GOT3 (cell line): ENCODE data around the gene ADD3.

ENCODE experiments used
- DNase-seq: peaks from one replicate; lab custom pipeline; 2025; ENCODE audit warnings: mixed read lengths; lab: John Stamatoyannopoulos, UW

The ADD3 gene

GRCh38 chr10:110151467-110151866 lies 143.7 kb downstream of the ADD3 start:
- DNase-seq = no peak

DNA sequence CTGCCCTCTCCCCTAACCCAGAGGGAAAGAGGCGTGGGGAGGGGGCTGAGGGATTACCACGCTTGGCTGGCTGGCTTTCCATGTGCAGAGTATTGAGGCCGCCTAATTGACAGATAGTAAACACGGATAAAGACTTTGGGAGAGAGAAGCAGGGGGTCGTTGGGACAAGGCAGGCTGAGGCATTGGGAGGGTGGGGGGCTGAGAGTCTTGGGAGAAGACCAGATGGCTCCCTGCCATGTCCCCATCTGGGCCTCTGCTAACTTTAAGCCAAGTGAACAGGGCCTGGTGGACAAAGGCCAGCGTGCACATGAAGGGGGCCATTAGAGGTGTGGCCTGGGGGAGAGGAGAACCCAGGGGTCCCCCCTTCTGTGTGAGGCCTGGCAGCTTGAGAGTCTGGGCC lies 144.2 kb downstream of the ADD3 start:
- no peak for DNase-seq

- no peak for DNase-seq
Observed at GRCh38 chr10:110153396-110153795, 145.6 kb downstream of the ADD3 start.

- no peak for DNase-seq
Observed at GRCh38 chr10:110156046-110156445, 148.3 kb downstream of the ADD3 start.

DNA sequence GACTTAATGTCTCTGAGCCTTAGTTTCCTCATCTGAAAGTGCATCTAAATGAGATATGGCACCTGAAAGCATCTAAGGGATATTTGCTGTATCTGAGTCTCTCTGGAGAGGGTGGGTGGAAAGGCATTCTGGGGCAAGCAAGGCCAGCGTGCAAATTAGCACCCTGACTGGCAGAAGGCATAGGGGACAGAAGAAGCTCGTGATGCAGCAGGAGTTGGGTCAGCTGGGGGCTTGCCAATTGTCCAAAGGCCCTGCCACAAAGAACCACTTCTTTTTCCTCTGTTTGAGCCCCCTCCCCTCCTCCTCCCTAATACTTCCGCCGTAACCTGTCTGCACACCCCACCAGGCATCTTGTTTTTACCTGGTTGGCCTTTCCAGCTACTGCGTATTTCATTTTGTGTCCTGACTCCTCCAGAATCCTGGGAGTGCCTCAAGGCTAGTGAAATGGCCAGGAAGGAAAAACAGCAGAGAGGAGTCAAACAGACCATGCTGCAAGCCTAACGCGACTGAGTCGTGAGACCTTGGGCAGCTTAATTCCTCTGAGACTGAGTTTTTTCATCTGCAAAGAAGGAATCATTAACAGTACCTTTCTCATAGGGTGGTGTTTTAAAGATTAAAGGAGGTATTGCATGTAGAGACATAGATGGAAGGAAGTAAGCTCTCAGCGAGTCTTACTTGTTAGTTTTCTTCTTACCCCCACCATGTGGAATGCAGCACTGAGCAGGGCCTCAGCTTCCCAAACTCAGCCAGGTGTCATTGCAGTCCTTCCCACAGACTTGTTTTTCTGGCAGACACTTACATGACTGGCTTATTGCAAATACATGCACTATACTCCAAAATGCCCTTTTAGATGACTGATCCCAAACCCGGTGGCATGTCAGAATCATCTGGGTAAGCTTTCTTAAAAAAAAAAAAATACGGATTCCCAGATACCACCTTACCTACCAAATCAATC lies 150.5 kb downstream of the ADD3 start:
- DNase-seq = no peak

DNA sequence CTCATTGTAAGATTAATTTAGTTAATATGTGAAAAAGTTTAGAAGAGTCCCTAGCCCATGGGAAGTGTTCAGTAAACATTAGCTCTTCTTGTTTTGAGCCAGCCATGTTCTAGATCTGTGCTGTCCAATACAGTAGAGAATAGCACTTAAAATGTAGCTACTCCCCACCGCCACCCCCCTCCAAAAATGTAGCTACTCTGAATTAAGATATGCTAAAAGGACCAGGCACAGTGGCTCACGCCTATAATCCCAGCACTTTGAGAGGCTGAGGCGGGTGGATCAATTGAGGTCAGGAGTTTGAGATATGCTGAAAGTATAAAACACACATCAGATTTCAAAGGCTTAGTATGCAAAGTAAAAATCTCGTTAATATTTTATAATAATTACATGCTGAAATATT lies 152.3 kb downstream of the ADD3 start:
- no peak for DNase-seq

DNA sequence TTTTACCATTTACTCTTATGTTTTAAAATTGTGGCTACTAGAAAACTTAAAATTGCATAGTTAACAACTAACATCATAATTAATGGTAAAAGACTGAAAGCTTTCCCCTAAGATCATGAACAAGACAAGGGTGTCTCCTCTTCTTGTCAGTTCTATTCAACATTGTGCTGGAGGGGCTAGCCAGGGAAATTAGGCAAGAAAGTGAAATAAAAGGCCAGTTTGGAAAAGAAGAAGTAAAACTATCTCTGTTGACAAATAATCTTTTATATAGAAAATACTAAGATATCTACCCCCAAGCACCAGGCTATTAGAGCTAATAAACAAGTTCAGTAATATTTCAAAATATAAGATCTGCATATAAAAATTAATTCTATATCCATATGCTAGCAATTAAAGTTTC lies 152.7 kb downstream of the ADD3 start:
- DNase-seq = no peak

GRCh38 chr10:110162741-110163145 lies 155.0 kb downstream of the ADD3 start:
- no peak for DNase-seq

GRCh38 chr10:110163192-110163773 lies 155.5 kb downstream of the ADD3 start:
- no peak for DNase-seq

- DNase-seq = no peak
Observed at GRCh38 chr10:110163841-110164240, 156.1 kb downstream of the ADD3 start.

DNA sequence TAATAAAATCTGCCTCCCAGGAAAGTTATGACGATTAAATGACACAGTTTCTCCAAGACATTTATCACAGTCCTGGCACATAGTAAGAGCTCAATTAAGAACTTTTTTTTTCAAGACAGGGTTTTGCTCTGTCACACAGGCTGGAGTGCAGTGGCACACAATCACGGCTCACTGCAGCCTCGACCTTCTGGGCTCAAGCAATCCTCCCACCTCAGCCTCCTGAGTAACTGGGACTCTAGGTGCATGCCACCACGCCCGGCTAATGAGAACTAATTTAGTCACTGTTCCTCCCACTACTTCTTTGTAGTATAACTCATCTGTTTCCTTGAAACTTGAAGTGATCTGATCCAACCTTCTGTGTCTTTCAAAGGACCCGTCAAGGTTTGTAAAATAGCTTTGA lies 157.5 kb downstream of the ADD3 start:
- DNase-seq = no peak

- DNase-seq = no peak
Observed at GRCh38 chr10:110167149-110167548, 159.4 kb downstream of the ADD3 start.

- no peak for DNase-seq
Observed at GRCh38 chr10:110168601-110169481, 161.1 kb downstream of the ADD3 start.

DNA sequence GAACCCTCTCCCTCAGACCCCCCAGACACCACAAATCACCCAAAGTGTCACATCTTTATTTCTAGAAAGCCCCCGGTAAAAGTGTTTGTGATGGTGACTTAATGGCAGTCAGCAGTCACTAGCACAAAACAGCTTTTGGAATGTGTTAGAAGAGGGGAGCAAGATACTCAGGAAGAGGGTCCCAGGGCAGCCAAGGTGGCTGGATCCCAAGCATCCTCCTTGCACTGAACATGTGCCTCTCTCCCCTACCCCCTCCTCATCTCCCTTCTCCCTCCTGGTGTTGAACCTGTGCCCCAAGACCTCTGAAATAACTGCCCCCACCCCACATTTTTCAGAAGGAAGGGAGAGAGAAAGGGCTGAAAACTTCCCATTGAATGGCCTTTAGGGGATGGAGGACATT lies 161.8 kb downstream of the ADD3 start:
- no peak for DNase-seq

DNA sequence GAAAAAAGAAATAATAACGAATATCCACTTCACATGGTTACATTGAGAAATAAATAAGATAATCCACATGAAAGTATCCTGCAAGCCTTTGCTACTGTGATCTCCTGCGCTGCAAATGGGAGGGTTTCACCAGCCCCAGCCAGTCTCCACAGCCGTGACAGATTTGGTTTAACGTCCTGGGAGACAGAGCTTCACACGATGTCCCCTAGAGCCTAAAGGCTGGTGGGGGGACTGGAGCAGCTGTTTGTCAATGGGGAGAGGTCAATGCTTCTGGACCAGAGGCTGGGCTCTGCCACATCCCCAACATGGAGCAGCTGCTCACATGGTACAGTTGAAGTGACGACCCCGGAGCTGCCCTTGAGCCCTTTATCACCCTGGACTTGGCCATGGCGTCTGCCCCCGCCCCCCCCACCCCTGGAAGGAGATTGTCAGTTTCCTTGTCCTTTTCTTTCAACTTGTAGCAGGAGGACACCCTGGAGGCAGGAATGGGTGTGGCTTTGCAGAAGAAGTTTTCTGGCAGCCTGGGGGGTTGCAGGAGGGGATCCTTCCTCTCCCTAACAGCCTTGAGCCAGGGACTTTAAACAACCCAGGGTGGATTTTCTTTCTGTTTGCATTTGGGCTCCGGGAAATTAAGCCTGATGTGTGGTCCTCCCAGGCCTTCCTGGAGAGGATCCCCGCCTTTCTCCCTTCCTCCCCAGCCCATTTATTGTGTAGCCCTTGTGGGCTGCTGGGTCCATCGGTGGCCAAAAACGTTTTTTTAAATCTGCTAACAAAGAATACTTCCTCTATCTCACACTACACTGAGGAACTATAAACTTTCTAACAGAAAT lies 162.6 kb downstream of the ADD3 start:
- no peak for DNase-seq

- DNase-seq = no peak
Observed at GRCh38 chr10:110171032-110171431, 163.2 kb downstream of the ADD3 start.

DNA sequence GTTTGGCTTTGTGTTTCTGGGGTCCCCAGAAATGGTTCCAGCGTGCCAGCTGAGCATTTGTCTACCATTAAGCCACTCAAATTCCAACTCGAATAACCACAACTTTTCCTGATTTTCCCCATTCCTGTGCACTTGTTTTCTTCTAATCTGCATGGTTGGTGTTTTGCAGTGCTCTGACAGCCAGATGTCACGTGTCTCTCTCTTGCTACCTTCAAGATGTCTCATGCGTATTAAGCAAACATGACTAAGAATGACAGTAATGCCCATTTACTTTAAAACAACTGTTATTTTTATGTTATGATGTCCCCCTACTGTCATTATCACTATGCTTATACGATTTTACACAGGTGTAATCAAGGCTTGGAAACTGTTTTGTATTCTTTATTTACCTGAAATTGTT lies 164.4 kb downstream of the ADD3 start:
- no peak for DNase-seq

- DNase-seq = no peak
Observed at GRCh38 chr10:110174201-110174600, 166.4 kb downstream of the ADD3 start.

DNA sequence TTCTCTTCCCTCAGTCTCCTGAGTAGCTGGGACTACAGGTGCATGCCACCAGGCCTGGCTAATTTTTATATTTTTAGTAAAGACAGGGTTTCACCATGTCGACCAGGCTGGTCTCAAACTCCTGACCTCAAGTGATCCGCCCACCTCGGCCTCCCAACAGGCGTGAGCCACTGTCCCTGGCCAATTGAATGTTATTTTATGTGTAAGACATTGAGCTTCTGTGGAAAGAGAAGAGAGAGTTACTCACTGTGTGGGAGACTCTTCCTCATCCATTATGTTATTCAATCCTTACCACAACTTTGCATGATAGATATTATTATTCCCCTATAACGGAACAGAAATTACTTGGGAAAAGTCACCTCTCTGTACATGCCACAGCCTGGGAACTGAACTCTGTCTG lies 167.0 kb downstream of the ADD3 start:
- no peak for DNase-seq

GRCh38 chr10:110175406-110175805 lies 167.6 kb downstream of the ADD3 start:
- no peak for DNase-seq

- DNase-seq = no peak
Observed at GRCh38 chr10:110176141-110177030, 168.6 kb downstream of the ADD3 start.
